K562 (cell line): ENCODE measurements around the gene MEGF9. TPM values are rescaled to one million over a fixed set of nuclear protein-coding genes. Genes with fewer than 3 reads are reported as not detected.

ENCODE experiments used
- CEBPG ChIP-seq, 3 experiments: fragments of 200-800 bp in 1 of 3; sonication (Bioruptor generic) in 1 of 3; sonication (generic) in 1 of 3; formaldehyde crosslinking in 1 of 3; IDR thresholded peaks in 2 of 3; conservative IDR thresholded peaks in 1 of 3; 2 replicates each; pipeline versions ENCODE4 v1.6.1 to v1.8.0; 2016 to 2022; ENCODE audit warnings: missing compliant biosample characterization in 2 of 3, missing genetic modification characterization in 2 of 3, mild to moderate bottlenecking in 1 of 3, missing genetic modification reagents in 1 of 3
- ELK3 ChIP-seq: fragments of 450-650 bp; formaldehyde crosslinking; IDR thresholded peaks from 2 replicates; pipeline ENCODE4 v1.4.0; 2020; ENCODE audit warnings: mild to moderate bottlenecking
- FOXJ2 ChIP-seq: fragments of 200-800 bp; sonication (Bioruptor generic); IDR thresholded peaks from 2 replicates; pipeline ENCODE4 v1.6.1; 2016; ENCODE audit warnings: missing genetic modification characterization, missing compliant biosample characterization
- HDAC6 ChIP-seq: IDR thresholded peaks from 2 replicates; pipeline ENCODE4 v1.6.1; 2012; ENCODE audit warnings: low read depth, mild to moderate bottlenecking, control low read depth, inconsistent platforms, low read length, moderate library complexity
- HNRNPL ChIP-seq: fragments of 200-400 bp; formaldehyde crosslinking; IDR thresholded peaks from 2 replicates; pipeline ENCODE4 v1.6.1; 2017; ENCODE audit warnings: low read depth, mild to moderate bottlenecking, low read length
- ID3 ChIP-seq, 2 experiments: fragments of 250-450 bp in 1 of 2; fragments of 450-650 bp in 1 of 2; sonication (Bioruptor Pico) in 1 of 2; IDR thresholded peaks; 2 replicates each; pipeline versions ENCODE4 v1.6.1 to v1.8.0; 2016 to 2021; ENCODE audit warnings: mild to moderate bottlenecking in 2 of 2, moderate library complexity in 2 of 2, missing compliant biosample characterization in 1 of 2, missing genetic modification characterization in 1 of 2
- JUNB ChIP-seq: fragments of 450-650 bp; formaldehyde crosslinking; conservative IDR thresholded peaks from 2 replicates; pipeline ENCODE4 v1.4.0; 2020; ENCODE audit warnings: mild to moderate bottlenecking
- KLF13 ChIP-seq: fragments of 450-650 bp; IDR thresholded peaks from 2 replicates; pipeline ENCODE4 v1.6.1; 2016; ENCODE audit warnings: missing genetic modification characterization, low read depth, mild to moderate bottlenecking, missing compliant biosample characterization, moderate library complexity, borderline replicate concordance
- MXI1 ChIP-seq: IDR thresholded peaks from 2 replicates; pipeline ENCODE4 v1.6.1; 2011; ENCODE audit warnings: low read depth, mild to moderate bottlenecking, improper control_type of control experiment, low read length
- NFE2 ChIP-seq: IDR thresholded peaks from 2 replicates; pipeline ENCODE4 v1.6.1; 2014; ENCODE audit warnings: antibody characterized with exemption, low read depth
- OTX1 ChIP-seq: fragments of 450-650 bp; formaldehyde crosslinking; IDR thresholded peaks from 2 replicates; pipeline ENCODE4 v1.4.0; 2022; ENCODE audit warnings: mild to moderate bottlenecking
- PHTF2 ChIP-seq: fragments of 250-450 bp; sonication (Bioruptor Pico); IDR thresholded peaks from 2 replicates; pipeline ENCODE4 v1.5.0; 2021; ENCODE audit warnings: mild to moderate bottlenecking
- SAP30 ChIP-seq: fragments of 200-600 bp; sonication (generic); IDR thresholded peaks from 2 replicates; pipeline ENCODE4 v1.6.1; 2012; ENCODE audit warnings: borderline replicate concordance, low read depth, mild to moderate bottlenecking, moderate library complexity, low read length, control low read depth, inconsistent platforms; ENCODE audit not compliant: insufficient read depth, poor library complexity, severe bottlenecking
- SMAD3 ChIP-seq: fragments of 450-650 bp; formaldehyde crosslinking; conservative IDR thresholded peaks from 2 replicates; pipeline ENCODE4 v1.4.0; 2020; ENCODE audit warnings: mild to moderate bottlenecking
- SNIP1 ChIP-seq: fragments of 450-650 bp; IDR thresholded peaks from 2 replicates; pipeline ENCODE4 v1.7.1; 2017; ENCODE audit warnings: low read depth, mild to moderate bottlenecking
- STAG1 ChIP-seq: sonication (generic); formaldehyde crosslinking; IDR thresholded peaks from 2 replicates; pipeline ENCODE4 v1.5.0; 2020; ENCODE audit warnings: missing genetic modification reagents, borderline replicate concordance
- XRCC4 ChIP-seq: IDR thresholded peaks from one replicate; pipeline ENCODE4 v1.6.1; 2011; ENCODE audit not compliant: insufficient read depth, insufficient read length; ENCODE audit errors: extremely low read depth
- ZFX ChIP-seq: sonication (generic); formaldehyde crosslinking; IDR thresholded peaks from 2 replicates; pipeline ENCODE4 v1.8.0; 2022; ENCODE audit warnings: mild to moderate bottlenecking, missing genetic modification reagents, moderate library complexity
- ZNF224 ChIP-seq: sonication (generic); formaldehyde crosslinking; IDR thresholded peaks from 2 replicates; pipeline ENCODE4 v1.8.0; 2022; ENCODE audit warnings: mild to moderate bottlenecking, missing genetic modification reagents
- ZNF311 ChIP-seq: fragments of 250-450 bp; sonication (Bioruptor Pico); IDR thresholded peaks from 2 replicates; pipeline ENCODE4 v1.4.0; 2020; ENCODE audit warnings: mild to moderate bottlenecking, moderate library complexity
- ZNF445 ChIP-seq: fragments of 250-450 bp; sonication (Bioruptor Pico); IDR thresholded peaks from 2 replicates; pipeline ENCODE4 v1.4.0; 2020; ENCODE audit warnings: low read depth, mild to moderate bottlenecking, moderate library complexity
- ZNF707 ChIP-seq: fragments of 250-450 bp; sonication (Bioruptor Pico); conservative IDR thresholded peaks from 2 replicates; pipeline ENCODE4 v1.8.0; 2022; ENCODE audit warnings: inconsistent platforms, mild to moderate bottlenecking, moderate library complexity
- ZSCAN32 ChIP-seq: fragments of 450-650 bp; formaldehyde crosslinking; IDR thresholded peaks from 2 replicates; pipeline ENCODE4 v1.4.0; 2020; ENCODE audit warnings: mild to moderate bottlenecking, moderate library complexity
- polyA plus RNA-seq, 8 experiments: library from polyadenylated mRNA; depleted of rRNA in 4 of 8; stranded (reverse) in 5 of 8; unstranded in 3 of 8; fragments of >200 nt; fragmentation: Nextera tagmentation in 2 of 8; fragmentation: Illumina TruSeq in 1 of 8; extraction: Ambion mirVana in 2 of 8; extraction: Trizol in 1 of 8; gene quantifications; 2 replicates each; pipeline versions ENCODE4 v1.2.1 to v1.2.3, GENCODE V29; 2011 to 2014; ENCODE audit warnings: inconsistent platforms in 1 of 8, missing spikeins in 1 of 8
- total RNA-seq, 7 experiments: library from RNA; depleted of rRNA in 6 of 7; stranded (reverse); fragments of >200 nt in 6 of 7; fragmentation: Illumina TruSeq in 2 of 7; extraction: Trizol in 2 of 7; gene quantifications; 2 replicates each; pipeline versions ENCODE4 v1.2.1 to v1.2.3, GENCODE V29; 2011 to 2021; ENCODE audit warnings: low replicate concordance in 1 of 7
- TF ChIP-seq, protein P1 (sequence below): fragments of 250-450 bp; sonication (Bioruptor Pico); IDR thresholded peaks from 2 replicates; pipeline ENCODE4 v1.8.0; 2021; ENCODE audit warnings: moderate library complexity, mild to moderate bottlenecking, inconsistent platforms

Gene MEGF9
- total and polyA plus RNA-seq, 9 of the 15 experiments (the other 6 are each of a cell fraction or from before 2014, with no cell fraction given): 2.1 to 6.2 (median 3.8) TPM

- TF ChIP-seq ELK3 (CRISPR knock-in tag) (no peak), PHTF2 (CRISPR knock-in tag) (no peak), OTX1 (no peak), NFE2 (0 out of 2 replicates have a peak, but pooled peaks have one; percentile 6), STAG1 (CRISPR knock-in tag) (no peak), KLF13 (peak; percentile 41; the same call in 1 of the 2 replicates), JUNB (CRISPR knock-in tag) (no peak), SMAD3 (CRISPR knock-in tag) (peak; percentile 85; the same call in 1 of the 2 replicates), ZNF224 (no peak), ID3 (CRISPR knock-in tag; IDR thresholded peaks at IDR 0.05) (no peak), ID3 (tag; IDR thresholded peaks at IDR 0.05) (peak; percentile 97; the same call in 1 of the 2 replicates), XRCC4 (no peak), SNIP1 (no peak), HDAC6 (no peak), SAP30 (peak; percentile 96), FOXJ2 (tag) (no peak), HNRNPL (no peak), ZNF445 (CRISPR knock-in tag) (0 out of 2 replicates have a peak, but pooled peaks have one; percentile 30), ZSCAN32 (CRISPR knock-in tag) (0 out of 2 replicates have a peak, but pooled peaks have one; percentile 18), CEBPG (CRISPR knock-in tag; IDR thresholded peaks at IDR 0.05) (no peak), CEBPG (tag; conservative IDR thresholded peaks at IDR 0.05 in 1 of 2, IDR thresholded peaks at IDR 0.05 in 1 of 2) (no peak), ZFX (CRISPR knock-in tag) (peak; percentile 91), MXI1 (no peak), ZNF707 (no peak), ZNF311 (CRISPR knock-in tag) (peak; percentile 92)
- TF ChIP-seq, protein P1, sequence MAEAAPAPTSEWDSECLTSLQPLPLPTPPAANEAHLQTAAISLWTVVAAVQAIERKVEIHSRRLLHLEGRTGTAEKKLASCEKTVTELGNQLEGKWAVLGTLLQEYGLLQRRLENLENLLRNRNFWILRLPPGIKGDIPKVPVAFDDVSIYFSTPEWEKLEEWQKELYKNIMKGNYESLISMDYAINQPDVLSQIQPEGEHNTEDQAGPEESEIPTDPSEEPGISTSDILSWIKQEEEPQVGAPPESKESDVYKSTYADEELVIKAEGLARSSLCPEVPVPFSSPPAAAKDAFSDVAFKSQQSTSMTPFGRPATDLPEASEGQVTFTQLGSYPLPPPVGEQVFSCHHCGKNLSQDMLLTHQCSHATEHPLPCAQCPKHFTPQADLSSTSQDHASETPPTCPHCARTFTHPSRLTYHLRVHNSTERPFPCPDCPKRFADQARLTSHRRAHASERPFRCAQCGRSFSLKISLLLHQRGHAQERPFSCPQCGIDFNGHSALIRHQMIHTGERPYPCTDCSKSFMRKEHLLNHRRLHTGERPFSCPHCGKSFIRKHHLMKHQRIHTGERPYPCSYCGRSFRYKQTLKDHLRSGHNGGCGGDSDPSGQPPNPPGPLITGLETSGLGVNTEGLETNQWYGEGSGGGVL (CRISPR knock-in tag): no peak
Measured at GRCh38 chr9:120580051-120580896, 134.0 kb downstream of the MEGF9 start, which contains the start of gene CDK5RAP2 (continued).
